ENCODE results near the gene FBXO41. TPM values are rescaled to one million over a fixed set of nuclear protein-coding genes. Genes with fewer than 3 reads are reported as not detected.

FBXO41 gene
- total and polyA plus RNA-seq, 10 of the 15 experiments (the other 5 are each of a cell fraction or from before 2014, with no cell fraction given), result 1.9 to 38.9 (median 11.3) TPM

DNA sequence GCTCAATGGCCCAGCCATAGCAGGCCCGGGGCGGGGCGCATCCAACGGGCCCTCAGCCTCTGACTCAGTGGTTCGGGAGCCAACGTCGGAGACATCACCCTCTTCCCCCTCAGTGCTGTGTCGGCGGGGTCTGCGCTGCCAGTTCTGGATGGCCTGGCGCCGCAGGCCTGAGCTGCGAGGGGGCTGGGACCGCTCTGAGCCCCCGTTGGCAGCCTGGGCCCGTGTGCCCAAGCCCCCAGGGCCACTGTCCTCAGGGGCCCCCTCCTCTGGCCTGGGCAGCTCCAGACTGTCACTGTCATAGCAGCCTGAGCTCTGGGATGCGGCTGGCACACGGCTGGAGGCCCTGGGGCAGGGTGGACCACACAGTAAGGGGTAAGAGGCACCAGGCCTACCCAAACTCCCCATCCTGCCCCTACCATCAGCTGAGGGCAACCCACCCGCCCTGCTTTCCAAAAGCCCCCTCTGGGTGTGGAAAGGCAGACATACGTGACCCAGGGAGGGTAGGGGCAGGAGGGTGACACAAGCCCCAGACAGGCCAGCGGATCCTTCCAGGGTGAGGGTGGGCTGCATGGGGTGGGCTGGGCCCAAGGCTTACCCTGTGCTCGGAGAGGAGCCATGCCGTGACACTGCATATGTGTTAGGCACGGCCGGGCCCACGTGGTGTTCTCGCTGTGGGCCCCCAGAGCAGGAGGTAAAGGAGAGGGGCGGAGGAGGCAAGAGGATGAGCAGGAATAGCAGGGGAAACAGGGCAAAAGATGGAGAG is 18.8 kb downstream of the FBXO41 start:
- TF ChIP-seq, protein P1, sequence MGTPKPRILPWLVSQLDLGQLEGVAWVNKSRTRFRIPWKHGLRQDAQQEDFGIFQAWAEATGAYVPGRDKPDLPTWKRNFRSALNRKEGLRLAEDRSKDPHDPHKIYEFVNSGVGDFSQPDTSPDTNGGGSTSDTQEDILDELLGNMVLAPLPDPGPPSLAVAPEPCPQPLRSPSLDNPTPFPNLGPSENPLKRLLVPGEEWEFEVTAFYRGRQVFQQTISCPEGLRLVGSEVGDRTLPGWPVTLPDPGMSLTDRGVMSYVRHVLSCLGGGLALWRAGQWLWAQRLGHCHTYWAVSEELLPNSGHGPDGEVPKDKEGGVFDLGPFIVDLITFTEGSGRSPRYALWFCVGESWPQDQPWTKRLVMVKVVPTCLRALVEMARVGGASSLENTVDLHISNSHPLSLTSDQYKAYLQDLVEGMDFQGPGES (IDR thresholded peaks at IDR 0.05), result no peak
- TF ChIP-seq PML (IDR thresholded peaks at IDR 0.05; ENCODE audit: low read length) (no peak), KDM1A (IDR thresholded peaks at IDR 0.05; ENCODE audit: borderline replicate concordance) (no peak), MTA3 (IDR thresholded peaks at IDR 0.05; ENCODE audit: borderline replicate concordance, low read length) (no peak)
- DNase-seq (ENCODE audit: low read depth, low spot score) (no peak), ATAC-seq (no peak), FAIRE-seq (no peak)
- ChIA-PET POLR2A (no interaction called here), CTCF (no interaction called here), SMC1A (ENCODE audit: uncharacterized antibody, unreplicated experiment) (no interaction called here), RAD21 (ENCODE audit: unreplicated experiment) (no interaction called here)
- BruUV-seq (replicated peaks), result no TSS peak
- H2AFZ ChIP-seq (ENCODE audit: control insufficient read depth, low read depth, low read length), result no peak overlapping the region
- no peak overlapping the region for H3K9ac ChIP-seq (ENCODE audit: control insufficient read depth, insufficient read depth, low read length)
- WGBS (ENCODE audit: insufficient coverage, insufficient replicate concordance, low lambda C conversion rate, missing lambda C conversion rate), result 98% methylated on average over 22 of the region's 28 CpGs
- H3K27me3 ChIP-seq (replicated peaks in 1 of 2; ENCODE audit: control insufficient read depth in 2 of 2, insufficient read depth in 2 of 2, low read length in 1 of 2), result no peaks in the 10 kb centered on the region
- no peaks in the 10 kb centered on the region; the same call in 1 of the 2 replicates for H3K79me2 ChIP-seq (ENCODE audit: control insufficient read depth, insufficient read depth, low read length)
- intact Hi-C loops (cut with micrococcal nuclease; ENCODE audit: unreplicated experiment), result no loop called here
- no peaks in the 10 kb centered on the region for H3K4me1 ChIP-seq (ENCODE audit: control insufficient read depth, insufficient read depth, low read length)
- H3K27ac ChIP-seq (ENCODE audit: control insufficient read depth, insufficient read depth), result no peak overlapping the region
- peaks cover 11 to 14% of the 10 kb centered on the region in 2 experiments; a peak in 3 of 4 replicates for H3K36me3 ChIP-seq (ENCODE audit: control insufficient read depth in 2 of 2, insufficient read depth in 2 of 2, low read length in 1 of 2)
- in situ Hi-C loops (cut with MboI), result no loop called here
- no peaks in the 10 kb centered on the region for H3K9me3 ChIP-seq (replicated peaks; ENCODE audit: control insufficient read depth, insufficient read depth, low read length)
- no peak overlapping the region for H3K4me3 ChIP-seq
- H3K4me2 ChIP-seq (ENCODE audit: control insufficient read depth, insufficient read depth), result no peak overlapping the region
- H4K20me1 ChIP-seq (ENCODE audit: control insufficient read depth, insufficient read depth), result no peaks in the 10 kb centered on the region; the same call in 1 of the 2 replicates

DNA sequence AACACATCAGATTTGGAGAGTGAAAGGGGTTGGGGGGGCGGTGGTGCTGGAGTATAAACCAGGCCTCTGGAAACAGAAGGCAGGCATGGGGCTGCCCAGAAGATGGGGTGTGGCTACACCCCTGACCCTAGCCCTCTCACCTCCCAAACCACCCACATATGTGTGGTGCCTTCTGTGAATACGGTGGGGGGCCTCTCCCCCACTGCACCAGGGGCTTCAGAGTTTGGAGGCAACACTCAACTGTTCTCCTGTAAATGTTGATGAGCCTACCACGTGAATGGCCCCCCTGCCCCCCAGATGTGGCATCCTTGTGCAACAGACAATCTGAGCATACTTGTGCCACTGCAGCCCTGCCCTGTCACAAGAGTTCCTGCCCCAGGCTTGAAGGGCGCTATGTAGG is 19.5 kb downstream of the FBXO41 start:
- DNase-seq (ENCODE audit: low read depth, low spot score), result no peak
- intact Hi-C loops (cut with micrococcal nuclease; ENCODE audit: unreplicated experiment), result no loop called here
- TF ChIP-seq CHD2 (IDR thresholded peaks at IDR 0.05; ENCODE audit: borderline replicate concordance, low read depth, low read length) (no peak), GABPA (IDR thresholded peaks at IDR 0.05; ENCODE audit: low read depth) (no peak), CBX5 (IDR thresholded peaks at IDR 0.05; ENCODE audit: low read depth) (no peak), EP300 (IDR thresholded peaks at IDR 0.05; ENCODE audit: borderline replicate concordance in 1 of 2, control insufficient read depth in 1 of 2, low read depth in 2 of 2, low read length in 2 of 2) (no peak), NBN (IDR thresholded peaks at IDR 0.05) (no peak), POU2F2 (IDR thresholded peaks at IDR 0.05; ENCODE audit: borderline replicate concordance, low read depth, low read length) (no peak)
- TF ChIP-seq, protein P2, sequence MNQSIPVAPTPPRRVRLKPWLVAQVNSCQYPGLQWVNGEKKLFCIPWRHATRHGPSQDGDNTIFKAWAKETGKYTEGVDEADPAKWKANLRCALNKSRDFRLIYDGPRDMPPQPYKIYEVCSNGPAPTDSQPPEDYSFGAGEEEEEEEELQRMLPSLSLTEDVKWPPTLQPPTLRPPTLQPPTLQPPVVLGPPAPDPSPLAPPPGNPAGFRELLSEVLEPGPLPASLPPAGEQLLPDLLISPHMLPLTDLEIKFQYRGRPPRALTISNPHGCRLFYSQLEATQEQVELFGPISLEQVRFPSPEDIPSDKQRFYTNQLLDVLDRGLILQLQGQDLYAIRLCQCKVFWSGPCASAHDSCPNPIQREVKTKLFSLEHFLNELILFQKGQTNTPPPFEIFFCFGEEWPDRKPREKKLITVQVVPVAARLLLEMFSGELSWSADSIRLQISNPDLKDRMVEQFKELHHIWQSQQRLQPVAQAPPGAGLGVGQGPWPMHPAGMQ (IDR thresholded peaks at IDR 0.05; ENCODE audit: borderline replicate concordance), result no peak
- TF ChIP-seq, protein P3, sequence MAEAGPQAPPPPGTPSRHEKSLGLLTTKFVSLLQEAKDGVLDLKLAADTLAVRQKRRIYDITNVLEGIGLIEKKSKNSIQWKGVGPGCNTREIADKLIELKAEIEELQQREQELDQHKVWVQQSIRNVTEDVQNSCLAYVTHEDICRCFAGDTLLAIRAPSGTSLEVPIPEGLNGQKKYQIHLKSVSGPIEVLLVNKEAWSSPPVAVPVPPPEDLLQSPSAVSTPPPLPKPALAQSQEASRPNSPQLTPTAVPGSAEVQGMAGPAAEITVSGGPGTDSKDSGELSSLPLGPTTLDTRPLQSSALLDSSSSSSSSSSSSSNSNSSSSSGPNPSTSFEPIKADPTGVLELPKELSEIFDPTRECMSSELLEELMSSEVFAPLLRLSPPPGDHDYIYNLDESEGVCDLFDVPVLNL (IDR thresholded peaks at IDR 0.05; ENCODE audit: low read depth, low read length), result no peak
- TF ChIP-seq, protein P4, sequence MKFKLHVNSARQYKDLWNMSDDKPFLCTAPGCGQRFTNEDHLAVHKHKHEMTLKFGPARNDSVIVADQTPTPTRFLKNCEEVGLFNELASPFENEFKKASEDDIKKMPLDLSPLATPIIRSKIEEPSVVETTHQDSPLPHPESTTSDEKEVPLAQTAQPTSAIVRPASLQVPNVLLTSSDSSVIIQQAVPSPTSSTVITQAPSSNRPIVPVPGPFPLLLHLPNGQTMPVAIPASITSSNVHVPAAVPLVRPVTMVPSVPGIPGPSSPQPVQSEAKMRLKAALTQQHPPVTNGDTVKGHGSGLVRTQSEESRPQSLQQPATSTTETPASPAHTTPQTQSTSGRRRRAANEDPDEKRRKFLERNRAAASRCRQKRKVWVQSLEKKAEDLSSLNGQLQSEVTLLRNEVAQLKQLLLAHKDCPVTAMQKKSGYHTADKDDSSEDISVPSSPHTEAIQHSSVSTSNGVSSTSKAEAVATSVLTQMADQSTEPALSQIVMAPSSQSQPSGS (IDR thresholded peaks at IDR 0.05; ENCODE audit: low read length), result no peak
- Histone ChIP-seq H3K4me3 (no peak overlapping the region), H4K20me1 (ENCODE audit: control insufficient read depth, insufficient read depth) (no peaks in the 10 kb centered on the region; the same call in 1 of the 2 replicates), H3K4me2 (ENCODE audit: control insufficient read depth, insufficient read depth) (no peak overlapping the region), H3K9ac (ENCODE audit: control insufficient read depth, insufficient read depth, low read length) (no peak overlapping the region), H3K4me1 (ENCODE audit: control insufficient read depth, insufficient read depth, low read length) (no peaks in the 10 kb centered on the region), H3K27me3 (replicated peaks in 1 of 2; ENCODE audit: control insufficient read depth in 2 of 2, insufficient read depth in 2 of 2, low read length in 1 of 2) (no peaks in the 10 kb centered on the region), H3K27ac (ENCODE audit: control insufficient read depth, insufficient read depth) (no peak overlapping the region), H3K79me2 (ENCODE audit: control insufficient read depth, insufficient read depth, low read length) (no peaks in the 10 kb centered on the region; the same call in 1 of the 2 replicates), H2AFZ (ENCODE audit: control insufficient read depth, low read depth, low read length) (no peak overlapping the region), H3K36me3 (ENCODE audit: control insufficient read depth in 2 of 2, insufficient read depth in 2 of 2, low read length in 1 of 2) (peaks cover 11 to 14% of the 10 kb centered on the region in 2 experiments; a peak in 3 of 4 replicates), H3K9me3 (replicated peaks; ENCODE audit: control insufficient read depth, insufficient read depth, low read length) (no peaks in the 10 kb centered on the region)
- in situ Hi-C loops (cut with MboI), result no loop called here
- no TSS peak for BruUV-seq (replicated peaks)
- ChIA-PET CTCF (no interaction called here), POLR2A (no interaction called here), RAD21 (ENCODE audit: unreplicated experiment) (no interaction called here), SMC1A (ENCODE audit: uncharacterized antibody, unreplicated experiment) (no interaction called here)
- 95% methylated on average over 4 of the region's 4 CpGs for WGBS (ENCODE audit: insufficient coverage, insufficient replicate concordance, low lambda C conversion rate, missing lambda C conversion rate)
- no peak for FAIRE-seq
- ATAC-seq, result no peak

All from GM12878 (cell line).